OCI-LY1 (cell line): ENCODE measurements around the gene CPVL.

ENCODE experiments used
- EZH2 ChIP-seq: fragments of 200-600 bp; sonication (generic), shearing (Covaris generic); IDR thresholded peaks from 2 replicates; pipeline ENCODE4 v1.8.0; 2017; ENCODE audit warnings: borderline replicate concordance, mixed run types, mild to moderate bottlenecking, antibody characterized with exemption, low read length, moderate library complexity, mixed read lengths
- TF ChIP-seq, protein P1 (sequence below): fragments of 200-600 bp; sonication (generic), shearing (Covaris generic); IDR thresholded peaks from 2 replicates; pipeline ENCODE4 v1.5.1; 2017; ENCODE audit warnings: mild to moderate bottlenecking, antibody characterized with exemption, low read length, moderate library complexity, mixed read lengths

DNA sequence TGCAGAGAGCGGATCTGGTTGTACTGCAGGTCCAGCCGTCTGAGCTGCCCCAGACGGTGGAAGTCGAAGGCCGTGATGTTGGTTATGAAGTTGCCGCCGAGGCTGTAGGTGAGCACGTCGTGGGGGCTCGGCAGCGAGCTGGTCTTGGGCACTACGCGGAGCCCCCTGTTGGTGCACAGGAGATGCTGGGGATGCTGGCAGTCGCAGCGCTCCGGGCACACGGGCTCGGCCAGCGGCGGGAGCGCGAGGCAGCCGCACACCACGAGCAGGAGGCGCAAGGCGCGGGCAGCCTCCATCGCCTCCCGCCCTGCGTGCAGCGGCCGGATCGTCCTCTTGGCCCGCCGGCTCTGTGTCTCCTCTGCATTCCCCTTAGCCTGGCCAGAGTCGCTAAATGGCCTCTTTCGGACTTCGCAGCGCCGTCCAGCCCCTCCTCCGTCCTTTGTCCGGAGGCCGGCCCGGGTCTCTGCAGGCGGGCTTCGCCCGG is 188.5 kb downstream of the CPVL start:
- TF ChIP-seq, protein P1, sequence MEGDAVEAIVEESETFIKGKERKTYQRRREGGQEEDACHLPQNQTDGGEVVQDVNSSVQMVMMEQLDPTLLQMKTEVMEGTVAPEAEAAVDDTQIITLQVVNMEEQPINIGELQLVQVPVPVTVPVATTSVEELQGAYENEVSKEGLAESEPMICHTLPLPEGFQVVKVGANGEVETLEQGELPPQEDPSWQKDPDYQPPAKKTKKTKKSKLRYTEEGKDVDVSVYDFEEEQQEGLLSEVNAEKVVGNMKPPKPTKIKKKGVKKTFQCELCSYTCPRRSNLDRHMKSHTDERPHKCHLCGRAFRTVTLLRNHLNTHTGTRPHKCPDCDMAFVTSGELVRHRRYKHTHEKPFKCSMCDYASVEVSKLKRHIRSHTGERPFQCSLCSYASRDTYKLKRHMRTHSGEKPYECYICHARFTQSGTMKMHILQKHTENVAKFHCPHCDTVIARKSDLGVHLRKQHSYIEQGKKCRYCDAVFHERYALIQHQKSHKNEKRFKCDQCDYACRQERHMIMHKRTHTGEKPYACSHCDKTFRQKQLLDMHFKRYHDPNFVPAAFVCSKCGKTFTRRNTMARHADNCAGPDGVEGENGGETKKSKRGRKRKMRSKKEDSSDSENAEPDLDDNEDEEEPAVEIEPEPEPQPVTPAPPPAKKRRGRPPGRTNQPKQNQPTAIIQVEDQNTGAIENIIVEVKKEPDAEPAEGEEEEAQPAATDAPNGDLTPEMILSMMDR = no peak
- no peak for TF ChIP-seq EZH2
